ENCODE data around the gene SNRPB2. TPM values are rescaled to one million over a fixed set of nuclear protein-coding genes. Genes with fewer than 3 reads are reported as not detected.
A peak's percentile ranks its signal among the peaks of the same experiment; 100 is the strongest.

Gene SNRPB2
- polyA plus RNA-seq, 3 donors from 2014 or later: 82.3 to 112 (median 84.5) TPM

GRCh38 chr20:16709017-16709416, 20.8 kb upstream of the SNRPB2 start:
- DNase-seq: peak in 2 of 3 donors; percentile 32 to 37
- peak overlapping the region in 3 of 6 donors; percentile 2 to 23 (median 12) for H3K27ac Mint-ChIP-seq
- peaks cover 0 to 4% (median 3%) of the 10 kb centered on the region in 3 donors for H3K36me3 Mint-ChIP-seq
- peaks cover 6 to 10% (median 6%) of the 10 kb centered on the region in 3 donors for H3K27me3 Mint-ChIP-seq (ENCODE audit: low read depth in 3 of 3)
- peaks cover 0 to 2% (median 0%) of the 10 kb centered on the region in 6 donors for H3K9me3 Mint-ChIP-seq
- H3K4me3 Mint-ChIP-seq: peak overlapping the region; percentile 21 to 72 (median 37)
- peaks cover 18 to 19% of the 10 kb centered on the region in 2 donors for H3K4me1 Mint-ChIP-seq

- Mint-ChIP-seq H3K4me1 (peaks cover 18 to 19% of the 10 kb centered on the region in 2 donors), H3K27ac (no peak overlapping the region), H3K4me3 (no peak overlapping the region), H3K36me3 (peaks cover 0 to 4% (median 3%) of the 10 kb centered on the region in 3 donors), H3K27me3 (ENCODE audit: low read depth in 3 of 3) (peaks cover 8 to 12% (median 10%) of the 10 kb centered on the region in 3 donors), H3K9me3 (no peaks in the 10 kb centered on the region)
- DNase-seq: no peak
Measured at GRCh38 chr20:16710781-16711180, 19.0 kb upstream of the SNRPB2 start.

- Mint-ChIP-seq H3K27me3 (ENCODE audit: low read depth in 3 of 3) (peaks cover 6 to 21% (median 11%) of the 10 kb centered on the region in 3 donors), H3K4me1 (peaks cover 18 to 19% of the 10 kb centered on the region in 2 donors), H3K4me3 (no peak overlapping the region)
Measured at GRCh38 chr20:16711661-16712258, 18.1 kb upstream of the SNRPB2 start.

GRCh38 chr20:16712511-16712947, 17.3 kb upstream of the SNRPB2 start:
- H3K4me3 Mint-ChIP-seq: no peak overlapping the region
- peaks cover 0 to 4% (median 3%) of the 10 kb centered on the region in 3 donors for H3K36me3 Mint-ChIP-seq
- peaks cover 18 to 19% of the 10 kb centered on the region in 2 donors for H3K4me1 Mint-ChIP-seq
- no peaks in the 10 kb centered on the region for H3K9me3 Mint-ChIP-seq
- no peak overlapping the region for H3K27ac Mint-ChIP-seq
- H3K27me3 Mint-ChIP-seq (ENCODE audit: low read depth in 3 of 3): peaks cover 6 to 20% (median 14%) of the 10 kb centered on the region in 3 donors
- DNase-seq: no peak

More at GRCh38 chr20:16711661-16712258, 18.1 kb upstream of the SNRPB2 start:
- Mint-ChIP-seq H3K36me3 (peaks cover 0 to 4% (median 3%) of the 10 kb centered on the region in 3 donors), H3K9me3 (no peaks in the 10 kb centered on the region), H3K27ac (no peak overlapping the region)
- no peak for DNase-seq

- Mint-ChIP-seq H3K36me3 (peaks cover 0 to 4% (median 3%) of the 10 kb centered on the region in 3 donors), H3K27ac (no peak overlapping the region), H3K9me3 (no peaks in the 10 kb centered on the region), H3K4me1 (peaks cover 17 to 18% of the 10 kb centered on the region in 2 donors), H3K4me3 (no peak overlapping the region), H3K27me3 (ENCODE audit: low read depth in 3 of 3) (peaks cover 4 to 20% (median 14%) of the 10 kb centered on the region in 3 donors)
- DNase-seq: no peak
Measured at GRCh38 chr20:16713066-16713465, 16.8 kb upstream of the SNRPB2 start.

- peaks cover 4 to 20% (median 12%) of the 10 kb centered on the region in 3 donors for H3K27me3 Mint-ChIP-seq (ENCODE audit: low read depth in 3 of 3)
Measured at GRCh38 chr20:16714242-16714641, 15.6 kb upstream of the SNRPB2 start.

GRCh38 chr20:16714751-16715150, 15.1 kb upstream of the SNRPB2 start:
- H3K9me3 Mint-ChIP-seq: peaks cover 0 to 2% (median 0%) of the 10 kb centered on the region in 6 donors

More at GRCh38 chr20:16714242-16714641, 15.6 kb upstream of the SNRPB2 start:
- peaks cover 0 to under 1% (median 0%) of the 10 kb centered on the region in 6 donors for H3K9me3 Mint-ChIP-seq
- H3K27ac Mint-ChIP-seq: no peak overlapping the region
- no peak for DNase-seq
- peaks cover 0 to 4% (median 0%) of the 10 kb centered on the region in 3 donors for H3K36me3 Mint-ChIP-seq
- H3K4me1 Mint-ChIP-seq: peaks cover 5 to 6% of the 10 kb centered on the region in 2 donors
- no peak overlapping the region for H3K4me3 Mint-ChIP-seq

GRCh38 chr20:16719421-16719820, 10.4 kb upstream of the SNRPB2 start:
- H3K27ac Mint-ChIP-seq: no peak overlapping the region
- no peaks in the 10 kb centered on the region for H3K4me1 Mint-ChIP-seq
- no peak overlapping the region for H3K4me3 Mint-ChIP-seq
- H3K9me3 Mint-ChIP-seq: peaks cover 0 to 2% (median 0%) of the 10 kb centered on the region in 6 donors
- peaks cover 0 to 4% (median 0%) of the 10 kb centered on the region in 3 donors for H3K36me3 Mint-ChIP-seq
- DNase-seq: no peak
- peaks cover 14 to 26% (median 14%) of the 10 kb centered on the region in 3 donors for H3K27me3 Mint-ChIP-seq (ENCODE audit: low read depth in 3 of 3)

More at GRCh38 chr20:16714751-16715150, 15.1 kb upstream of the SNRPB2 start:
- Mint-ChIP-seq H3K36me3 (peaks cover 0 to 4% (median 0%) of the 10 kb centered on the region in 3 donors), H3K4me3 (no peak overlapping the region), H3K27me3 (ENCODE audit: low read depth in 3 of 3) (peaks cover 6 to 20% (median 15%) of the 10 kb centered on the region in 3 donors), H3K27ac (no peak overlapping the region), H3K4me1 (peaks cover under 1% of the 10 kb centered on the region in 2 donors)
- DNase-seq: no peak

- Mint-ChIP-seq H3K27ac (peak overlapping the region; percentile 94 to 100 (median 100)), H3K4me1 (peaks cover 44 to 53% of the 10 kb centered on the region in 2 donors), H3K4me3 (peak overlapping the region; percentile 94 to 100 (median 99)), H3K36me3 (peaks cover 7 to 19% (median 8%) of the 10 kb centered on the region in 3 donors), H3K9me3 (no peaks in the 10 kb centered on the region), H3K27me3 (ENCODE audit: low read depth in 3 of 3) (peaks cover 5 to 17% (median 15%) of the 10 kb centered on the region in 3 donors)
- DNase-seq: no peak
Measured at GRCh38 chr20:16729080-16729479, 746 bp upstream of the SNRPB2 start.

- Mint-ChIP-seq H3K27ac (peak overlapping the region in 5 of 6 donors; percentile 9 to 74 (median 60)), H3K27me3 (ENCODE audit: low read depth in 3 of 3) (peaks cover 4 to 10% (median 5%) of the 10 kb centered on the region in 3 donors), H3K36me3 (peaks cover 8 to 39% (median 24%) of the 10 kb centered on the region in 3 donors), H3K4me1 (peaks cover 61 to 85% of the 10 kb centered on the region in 2 donors), H3K4me3 (peak overlapping the region in 3 of 5 donors; percentile 5 to 35 (median 15)), H3K9me3 (no peaks in the 10 kb centered on the region)
- peak in 1 of 3 donors; percentile 5 for DNase-seq
Measured at GRCh38 chr20:16732506-16733152, 2.8 kb downstream of the SNRPB2 start.

- no peaks in the 10 kb centered on the region for H3K9me3 Mint-ChIP-seq
- H3K4me3 Mint-ChIP-seq: no peak overlapping the region
- no peak for DNase-seq
- H3K4me1 Mint-ChIP-seq: peaks cover 4 to 18% of the 10 kb centered on the region in 2 donors
- peak overlapping the region in 1 of 6 donors; percentile 64 for H3K27ac Mint-ChIP-seq
- H3K27me3 Mint-ChIP-seq (ENCODE audit: low read depth in 3 of 3): no peaks in the 10 kb centered on the region
- H3K36me3 Mint-ChIP-seq: peaks cover 15 to 51% (median 45%) of the 10 kb centered on the region in 3 donors
Measured at GRCh38 chr20:16740365-16741072, 10.7 kb downstream of the SNRPB2 start.

GRCh38 chr20:16744178-16744807, 14.5 kb downstream of the SNRPB2 start:
- Mint-ChIP-seq H3K36me3 (peaks cover 16 to 34% (median 30%) of the 10 kb centered on the region in 3 donors), H3K27ac (no peak overlapping the region), H3K9me3 (no peaks in the 10 kb centered on the region), H3K4me3 (no peak overlapping the region), H3K4me1 (no peaks in the 10 kb centered on the region), H3K27me3 (ENCODE audit: low read depth in 3 of 3) (peaks cover 0 to 6% (median 2%) of the 10 kb centered on the region in 3 donors)
- no peak for DNase-seq

GRCh38 chr20:16745204-16745603, 15.4 kb downstream of the SNRPB2 start:
- no peak for DNase-seq
- Mint-ChIP-seq H3K9me3 (no peaks in the 10 kb centered on the region), H3K4me1 (no peaks in the 10 kb centered on the region), H3K4me3 (no peak overlapping the region), H3K27me3 (ENCODE audit: low read depth in 3 of 3) (peaks cover 3 to 6% (median 4%) of the 10 kb centered on the region in 3 donors), H3K27ac (no peak overlapping the region), H3K36me3 (peaks cover 14 to 25% (median 22%) of the 10 kb centered on the region in 3 donors)
